NCI-H1092 (cell line): ENCODE data around the gene COL4A1.

ENCODE experiments used
- DNase-seq: peaks from one replicate; lab custom pipeline; 2025; lab: John Stamatoyannopoulos, UW

Gene COL4A1

GRCh38 chr13:110306960-110307766 lies at the start of gene COL4A1, which contains the start of gene COL4A2:
Gene COL4A1 (minus strand): TSS chr13:110307157. CDS start chr13:110307027, 130 bp downstream.
Gene COL4A2 (plus strand): TSS chr13:110307284. CDS start chr13:110307904, 620 bp downstream.
- no peak for DNase-seq

- no peak for DNase-seq
Observed at GRCh38 chr13:110356362-110356761, 49.4 kb upstream of the COL4A1 start.

GRCh38 chr13:110354715-110355473 lies 47.9 kb upstream of the COL4A1 start:
- no peak for DNase-seq

GRCh38 chr13:110354123-110354627 lies 47.2 kb upstream of the COL4A1 start:
- no peak for DNase-seq

- no peak for DNase-seq
Observed at GRCh38 chr13:110353339-110353977, 46.5 kb upstream of the COL4A1 start.

- no peak for DNase-seq
Observed at GRCh38 chr13:110352735-110353134, 45.8 kb upstream of the COL4A1 start.

- no peak for DNase-seq
Observed at GRCh38 chr13:110351636-110352420, 44.9 kb upstream of the COL4A1 start.

- no peak for DNase-seq
Observed at GRCh38 chr13:110350509-110350908, 43.6 kb upstream of the COL4A1 start.

- DNase-seq, result no peak
Observed at GRCh38 chr13:110350049-110350448, 43.1 kb upstream of the COL4A1 start.

- no peak for DNase-seq
Observed at GRCh38 chr13:110349239-110349638, 42.3 kb upstream of the COL4A1 start.

- DNase-seq, result no peak
Observed at GRCh38 chr13:110348309-110349105, 41.5 kb upstream of the COL4A1 start.

GRCh38 chr13:110347535-110348308 lies 40.8 kb upstream of the COL4A1 start:
- DNase-seq, result no peak

GRCh38 chr13:110347088-110347487 lies 40.1 kb upstream of the COL4A1 start:
- no peak for DNase-seq

GRCh38 chr13:110346661-110347067 lies 39.7 kb upstream of the COL4A1 start:
- DNase-seq, result no peak

- no peak for DNase-seq
Observed at GRCh38 chr13:110345701-110346100, 38.7 kb upstream of the COL4A1 start.

- no peak for DNase-seq
Observed at GRCh38 chr13:110345266-110345665, 38.3 kb upstream of the COL4A1 start.

GRCh38 chr13:110344320-110344719 lies 37.4 kb upstream of the COL4A1 start:
- DNase-seq, result no peak

GRCh38 chr13:110343241-110343865 lies 36.4 kb upstream of the COL4A1 start:
- no peak for DNase-seq

GRCh38 chr13:110342474-110342873 lies 35.5 kb upstream of the COL4A1 start:
- DNase-seq, result no peak
